ENCODE results near the gene P2RX5.

P2RX5 gene

GRCh38 chr17:3723556-3724377, 27.8 kb upstream of the P2RX5 start, which contains the start of gene HASPIN:
HASPIN (plus strand) TSS chr17:3723903; CDS start chr17:3723936, 33 bp downstream.
- no peaks in the 10 kb centered on the region for H3F3A ChIP-seq (ENCODE audit: insufficient read depth, low read length)
- H3K4me2 ChIP-seq (ENCODE audit: low read length): peak within 1 kb of the TSS; percentile 97
- no peaks in the 10 kb centered on the region for H3K27me3 ChIP-seq (ENCODE audit: insufficient read depth, low read length)
- TF ChIP-seq EZH2 (IDR thresholded peaks at IDR 0.05; ENCODE audit: borderline replicate concordance, low read length) (no peak), CTCF (IDR thresholded peaks at IDR 0.05; ENCODE audit: low read length) (no peak)
- no peaks in the 10 kb centered on the region for H3K9me3 ChIP-seq (ENCODE audit: low read length)
- H3K4me1 ChIP-seq (ENCODE audit: insufficient read depth, low read length, severe bottlenecking): peaks cover 49% of the 10 kb centered on the region
- H3K36me3 ChIP-seq (ENCODE audit: insufficient read depth, low read length): peaks cover 37% of the 10 kb centered on the region
- peak within 1 kb of the TSS; percentile 36; the same call in 1 of the 2 replicates for H2AFZ ChIP-seq (ENCODE audit: low read length)
- peak within 1 kb of the TSS; percentile 48 for H3K27ac ChIP-seq (ENCODE audit: low read depth, low read length, poor library complexity, severe bottlenecking)
- H3K9me2 ChIP-seq (ENCODE audit: low read depth, low read length): no peaks in the 10 kb centered on the region
- peak within 1 kb of the TSS; percentile 95 for H3K4me3 ChIP-seq (ENCODE audit: low read depth, low read length, poor library complexity, severe bottlenecking)
- peak within 1 kb of the TSS; percentile 96 for H3K9ac ChIP-seq (ENCODE audit: low read length)
- H4K20me1 ChIP-seq (ENCODE audit: insufficient read depth, low read length): no peaks in the 10 kb centered on the region
- peaks cover 22% of the 10 kb centered on the region for H3K79me2 ChIP-seq (ENCODE audit: insufficient read depth, low read length)

- Histone ChIP-seq H3K79me2 (ENCODE audit: insufficient read depth, low read length) (peaks cover 22% of the 10 kb centered on the region), H3K4me2 (ENCODE audit: low read length) (peak overlapping the region; percentile 97), H2AFZ (ENCODE audit: low read length) (peak overlapping the region; percentile 36; the same call in 1 of the 2 replicates), H4K20me1 (ENCODE audit: insufficient read depth, low read length) (no peaks in the 10 kb centered on the region), H3K4me1 (ENCODE audit: insufficient read depth, low read length, severe bottlenecking) (peaks cover 49% of the 10 kb centered on the region), H3K36me3 (ENCODE audit: insufficient read depth, low read length) (peaks cover 43% of the 10 kb centered on the region), H3F3A (ENCODE audit: insufficient read depth, low read length) (no peaks in the 10 kb centered on the region), H3K9ac (ENCODE audit: low read length) (peak overlapping the region; percentile 96), H3K4me3 (ENCODE audit: low read depth, low read length, poor library complexity, severe bottlenecking) (peak overlapping the region; percentile 95), H3K9me2 (ENCODE audit: low read depth, low read length) (no peaks in the 10 kb centered on the region), H3K27me3 (ENCODE audit: insufficient read depth, low read length) (no peaks in the 10 kb centered on the region), H3K27ac (ENCODE audit: low read depth, low read length, poor library complexity, severe bottlenecking) (peak overlapping the region; percentile 48), H3K9me3 (ENCODE audit: low read length) (no peaks in the 10 kb centered on the region)
- no peak for TF ChIP-seq CTCF (IDR thresholded peaks at IDR 0.05; ENCODE audit: low read length)
Measured at GRCh38 chr17:3723188-3723555, 27.2 kb upstream of the P2RX5 start.

- peak overlapping the region; percentile 97 for H3K4me2 ChIP-seq (ENCODE audit: low read length)
- H3K4me1 ChIP-seq (ENCODE audit: insufficient read depth, low read length, severe bottlenecking): peaks cover 49% of the 10 kb centered on the region
- peaks cover 22% of the 10 kb centered on the region for H3K79me2 ChIP-seq (ENCODE audit: insufficient read depth, low read length)
- peak overlapping the region; percentile 48 for H3K27ac ChIP-seq (ENCODE audit: low read depth, low read length, poor library complexity, severe bottlenecking)
- no peaks in the 10 kb centered on the region for H3K9me3 ChIP-seq (ENCODE audit: low read length)
- H3F3A ChIP-seq (ENCODE audit: insufficient read depth, low read length): no peaks in the 10 kb centered on the region
- peak overlapping the region; percentile 95 for H3K4me3 ChIP-seq (ENCODE audit: low read depth, low read length, poor library complexity, severe bottlenecking)
- no peaks in the 10 kb centered on the region for H3K27me3 ChIP-seq (ENCODE audit: insufficient read depth, low read length)
- TF ChIP-seq EZH2 (IDR thresholded peaks at IDR 0.05; ENCODE audit: borderline replicate concordance, low read length) (no peak), CTCF (IDR thresholded peaks at IDR 0.05; ENCODE audit: low read length) (no peak)
- peaks cover 43% of the 10 kb centered on the region for H3K36me3 ChIP-seq (ENCODE audit: insufficient read depth, low read length)
- H2AFZ ChIP-seq (ENCODE audit: low read length): no peak overlapping the region
- no peaks in the 10 kb centered on the region for H4K20me1 ChIP-seq (ENCODE audit: insufficient read depth, low read length)
- H3K9me2 ChIP-seq (ENCODE audit: low read depth, low read length): no peaks in the 10 kb centered on the region
- peak overlapping the region; percentile 96 for H3K9ac ChIP-seq (ENCODE audit: low read length)
Measured at GRCh38 chr17:3722716-3723115, 26.8 kb upstream of the P2RX5 start.
